ENCODE data around the gene MAPK4.

DNA sequence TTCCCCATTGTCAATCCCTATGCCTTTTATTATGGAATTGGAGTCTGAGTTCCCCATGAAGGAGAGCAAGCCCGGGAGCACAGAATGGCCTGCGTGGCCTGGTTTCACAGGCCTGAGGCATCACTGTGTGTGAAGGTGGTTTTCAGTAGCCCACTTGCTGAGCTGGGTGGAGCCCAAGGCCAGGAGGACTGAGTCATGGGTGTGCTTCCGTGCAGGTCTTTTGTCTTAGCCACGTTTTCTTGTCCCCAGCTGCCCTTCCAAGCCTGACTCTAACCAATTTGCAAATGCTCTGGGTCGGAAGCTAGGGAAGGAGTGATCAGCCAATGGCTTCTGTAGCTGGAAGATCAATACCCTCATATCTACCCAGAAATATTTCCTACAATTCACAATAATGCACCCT, 119.2 kb downstream of the MAPK4 start:
- TF ChIP-seq CTCF (IDR thresholded peaks at IDR 0.05) (no peak), EP300 (IDR thresholded peaks at IDR 0.05) (no peak)
